WI38 (cell line): ENCODE data around the gene MAN1A2.
"Not testable (repeated sequence)": the region's sequence is repeated elsewhere in the genome, so short reads cannot be mapped to it uniquely, and the experiment has no call there.

Source experiments
- H3K4me3 ChIP-seq: 2 replicates; pipeline ENCODE4 v1.5.1; 2011; ENCODE audit warnings: low read depth, mild to moderate bottlenecking, control low read depth, low read length
- CTCF ChIP-seq: IDR thresholded peaks from 2 replicates; pipeline ENCODE4 v1.5.1; 2012; ENCODE audit warnings: low read depth, mild to moderate bottlenecking, control low read depth, low read length

Gene MAN1A2

GRCh38 chr1:117544509-117545109, 177.4 kb downstream of the MAN1A2 start:
- TF ChIP-seq CTCF, result no peak
- no peak overlapping the region for H3K4me3 ChIP-seq

GRCh38 chr1:117546467-117546866, 179.2 kb downstream of the MAN1A2 start:
- no peak overlapping the region for H3K4me3 ChIP-seq
- TF ChIP-seq CTCF, result no peak

- TF ChIP-seq CTCF, result no peak
- H3K4me3 ChIP-seq, result no peak overlapping the region
These were observed 186.2 kb downstream of the MAN1A2 start for GRCh38 chr1:117553471-117553870.

DNA sequence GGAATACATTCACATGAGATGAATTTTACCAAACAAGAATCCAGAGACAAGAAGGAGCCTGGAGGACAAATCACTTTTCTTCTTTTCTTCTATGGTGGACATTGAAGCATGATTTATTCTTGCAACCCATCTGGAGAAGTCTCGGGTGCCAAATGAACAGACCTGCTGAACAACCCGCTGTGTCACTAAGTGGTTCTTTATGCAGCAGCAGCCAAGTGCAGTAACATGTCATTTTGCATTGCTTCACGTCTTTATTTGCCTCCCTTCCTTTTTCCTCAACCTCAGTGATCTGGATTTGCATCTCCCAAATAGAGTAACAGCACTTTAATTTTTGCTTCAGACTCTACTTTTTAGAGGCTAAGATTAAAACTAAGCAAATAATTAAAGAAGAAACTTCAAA, 188.6 kb downstream of the MAN1A2 start:
- TF ChIP-seq CTCF, result no peak
- no peak overlapping the region for H3K4me3 ChIP-seq

DNA sequence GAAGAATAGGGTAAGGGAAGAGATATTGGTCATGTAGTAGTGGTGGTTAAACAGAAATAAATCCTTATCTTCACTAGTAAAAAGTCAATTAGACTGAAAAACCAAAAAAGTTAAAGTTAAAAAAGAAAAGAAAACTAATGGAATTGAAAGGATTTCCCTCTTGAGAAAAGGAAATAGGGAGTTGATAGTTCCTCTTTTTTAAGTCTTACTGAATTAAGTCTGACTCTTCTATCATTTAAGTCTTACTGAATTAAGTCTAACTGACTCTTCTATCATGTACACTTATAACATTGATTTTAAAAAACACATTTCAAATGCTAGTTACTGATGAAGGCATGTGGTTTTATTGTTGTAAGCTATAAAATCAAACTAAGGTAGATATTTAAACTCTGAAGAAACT, 189.1 kb downstream of the MAN1A2 start:
- TF ChIP-seq CTCF, result no peak
- no peak overlapping the region for H3K4me3 ChIP-seq

DNA sequence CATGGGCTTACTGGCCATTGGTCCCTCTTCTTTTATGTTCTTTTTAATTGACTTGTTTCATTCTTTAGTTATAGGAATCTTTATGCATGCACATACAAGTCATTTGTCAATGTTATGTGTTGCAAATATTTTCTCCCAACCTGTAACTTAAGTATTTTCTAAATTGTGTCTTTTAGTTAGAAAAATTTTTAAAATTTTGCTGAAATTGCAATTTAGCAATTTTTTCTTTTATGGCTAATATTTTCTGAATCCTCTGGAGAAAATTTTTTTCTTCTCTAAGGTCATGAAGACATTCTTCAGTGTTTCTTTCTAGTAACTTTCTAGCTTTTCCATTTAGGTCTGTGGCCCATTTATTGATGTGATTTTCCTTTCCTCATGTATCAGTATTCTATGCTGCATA, 189.7 kb downstream of the MAN1A2 start:
- no peak for TF ChIP-seq CTCF
- H3K4me3 ChIP-seq, result no peak overlapping the region

DNA sequence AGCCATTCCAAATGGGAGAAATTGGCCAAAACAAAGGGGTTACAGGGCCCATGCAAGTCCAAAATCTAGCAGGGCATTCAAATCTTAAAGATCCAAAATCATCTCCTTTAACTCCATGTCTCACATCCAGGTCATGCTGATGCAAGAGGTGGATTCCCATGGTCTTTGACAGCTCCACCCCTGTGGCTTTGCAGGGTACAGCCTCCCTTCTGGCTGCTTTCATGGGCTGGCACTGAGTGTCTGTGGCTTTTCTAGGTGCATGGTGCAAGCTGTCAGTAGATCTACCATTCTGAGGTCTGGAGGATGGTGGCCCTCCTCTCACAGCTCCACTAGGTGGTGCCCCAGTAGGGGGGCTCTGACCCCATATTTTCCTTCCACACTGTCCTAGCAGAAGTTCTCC, 191.2 kb downstream of the MAN1A2 start:
- H3K4me3 ChIP-seq, result not testable (repeated sequence)

DNA sequence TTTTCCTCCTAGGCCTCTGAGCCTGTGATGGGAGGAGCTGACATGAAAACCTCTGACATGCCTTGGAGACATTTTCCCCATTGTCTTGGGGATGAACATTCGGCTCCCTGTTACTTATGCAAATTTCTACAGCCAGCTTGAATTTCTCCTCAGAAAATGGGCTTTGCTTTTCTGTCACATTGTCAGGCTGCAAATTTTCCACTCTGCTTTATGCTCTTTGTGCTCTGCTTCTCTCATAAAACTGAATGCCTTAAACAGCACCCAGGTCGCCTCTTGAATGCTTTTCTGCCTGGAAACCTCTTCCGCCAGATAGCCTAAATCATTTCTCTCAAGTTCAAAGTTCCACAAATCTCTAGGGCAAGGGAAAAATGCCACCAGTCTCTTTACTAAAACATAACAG, 191.9 kb downstream of the MAN1A2 start:
- no peak overlapping the region for H3K4me3 ChIP-seq
- no peak for TF ChIP-seq CTCF
